HG03159 (cell line): ENCODE measurements around the gene WWOX.
"Not testable (repeated sequence)": the region's sequence is repeated elsewhere in the genome, so short reads cannot be mapped to it uniquely, and the experiment has no call there.

Experiments used
- ATAC-seq: cut with Tn5 transposase; IDR thresholded peaks from one replicate; pipeline ENCODE4 v1.9.1; 2021; ENCODE audit warnings: mild to moderate bottlenecking, moderate library complexity; ENCODE audit not compliant: unreplicated experiment

The WWOX gene

DNA sequence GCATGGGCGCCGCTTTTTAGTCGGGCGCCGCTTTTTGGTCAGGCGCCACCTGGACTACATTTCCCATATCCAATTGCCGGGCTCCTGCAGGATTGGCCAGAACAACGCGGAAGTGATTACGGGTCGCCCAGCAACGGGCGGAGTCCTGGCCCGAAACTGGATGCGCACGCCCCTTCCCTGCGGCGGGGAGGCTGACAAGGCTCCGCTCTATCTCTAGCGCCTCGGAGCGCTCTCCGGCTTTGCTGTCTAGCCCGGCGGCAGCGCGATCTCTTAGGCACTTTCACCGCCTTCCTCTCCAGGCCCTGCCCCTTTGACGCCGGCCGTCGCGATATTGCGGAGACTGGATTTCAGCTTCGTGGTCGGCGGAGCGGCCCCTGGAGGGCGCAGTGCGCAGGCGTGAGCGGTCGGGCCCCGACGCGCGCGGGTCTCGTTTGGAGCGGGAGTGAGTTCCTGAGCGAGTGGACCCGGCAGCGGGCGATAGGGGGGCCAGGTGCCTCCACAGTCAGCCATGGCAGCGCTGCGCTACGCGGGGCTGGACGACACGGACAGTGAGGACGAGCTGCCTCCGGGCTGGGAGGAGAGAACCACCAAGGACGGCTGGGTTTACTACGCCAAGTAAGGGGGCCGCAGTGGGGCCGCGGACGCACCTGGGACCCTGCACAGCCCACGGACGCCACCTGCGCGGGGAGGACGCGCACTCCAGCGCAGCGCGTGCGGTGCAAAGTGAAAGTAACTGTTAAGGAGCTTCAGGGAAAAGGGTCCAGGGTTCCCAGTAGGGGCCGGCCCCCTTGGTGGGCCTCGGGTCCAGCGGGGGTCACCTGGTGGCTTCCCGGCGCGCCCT, at the start of gene WWOX:
Gene WWOX, plus strand, starts transcription at position 384 of the 841 bp plus-strand sequence.
- ATAC-seq = peak; percentile 96

DNA sequence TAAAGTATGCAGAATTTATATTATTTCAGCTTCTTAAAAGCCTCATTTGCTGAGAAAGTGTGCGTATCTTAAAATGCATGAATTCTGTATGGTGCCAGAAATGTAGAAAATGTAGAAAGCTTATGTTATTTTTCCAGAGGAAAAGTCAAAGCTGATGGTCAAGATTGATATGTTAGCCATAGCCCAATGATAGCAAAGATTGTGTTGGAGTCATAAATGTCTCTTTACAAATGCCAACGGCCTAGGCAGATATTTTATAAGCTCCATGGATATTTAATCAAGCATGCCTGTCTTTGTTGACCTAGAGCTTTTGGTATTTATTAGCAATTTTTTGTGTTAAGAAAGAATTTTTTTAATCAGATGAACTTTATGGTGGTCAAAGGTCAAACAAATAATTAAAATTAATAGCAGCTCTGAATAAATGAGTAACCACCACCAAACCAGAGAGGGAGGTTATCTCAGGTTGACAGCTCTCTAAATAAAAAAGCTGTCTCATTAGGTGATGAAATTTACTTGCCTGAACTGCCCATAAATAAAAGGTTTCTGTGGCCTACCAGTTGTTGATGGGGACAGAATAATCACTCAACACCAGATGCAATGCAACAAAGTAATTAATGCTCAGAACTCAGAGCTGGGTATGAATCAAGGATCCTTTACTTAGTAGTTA, 48.6 kb upstream of the WWOX start:
- ATAC-seq = no peak

DNA sequence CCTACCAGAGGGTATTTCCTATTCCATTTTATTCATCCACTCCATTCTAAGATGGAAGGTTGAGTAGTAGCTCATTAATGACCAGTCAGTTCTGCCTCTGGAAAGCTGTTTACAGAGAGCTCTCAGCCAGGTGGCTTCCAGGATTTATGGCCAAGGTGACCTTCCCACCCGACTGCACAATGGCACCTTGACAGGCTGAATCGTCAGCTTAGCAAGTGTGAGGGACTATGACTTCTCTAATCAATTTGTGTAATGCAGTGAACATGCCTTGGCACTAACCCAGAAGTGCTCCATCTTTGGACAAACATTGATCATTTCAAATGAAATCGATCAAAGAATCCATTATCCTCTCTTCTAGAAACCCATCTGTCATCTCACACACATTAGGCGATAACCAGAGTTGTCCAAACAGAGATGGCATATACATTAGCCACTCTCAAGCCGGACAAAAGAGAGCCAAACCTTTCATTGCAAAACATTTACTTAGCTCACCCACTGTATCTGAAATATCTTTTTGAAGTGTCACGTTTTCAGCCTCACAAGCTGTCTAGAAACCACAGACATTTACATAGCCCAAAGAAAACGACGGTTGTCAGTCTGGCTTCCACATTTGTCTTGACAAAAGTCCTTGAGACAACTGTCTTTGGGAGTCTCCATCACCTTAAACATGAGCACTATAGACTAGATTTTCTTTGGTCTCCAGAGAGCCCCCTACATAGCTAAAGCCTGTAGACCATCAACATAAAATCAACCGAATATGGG, 41.5 kb upstream of the WWOX start:
- ATAC-seq = no peak

DNA sequence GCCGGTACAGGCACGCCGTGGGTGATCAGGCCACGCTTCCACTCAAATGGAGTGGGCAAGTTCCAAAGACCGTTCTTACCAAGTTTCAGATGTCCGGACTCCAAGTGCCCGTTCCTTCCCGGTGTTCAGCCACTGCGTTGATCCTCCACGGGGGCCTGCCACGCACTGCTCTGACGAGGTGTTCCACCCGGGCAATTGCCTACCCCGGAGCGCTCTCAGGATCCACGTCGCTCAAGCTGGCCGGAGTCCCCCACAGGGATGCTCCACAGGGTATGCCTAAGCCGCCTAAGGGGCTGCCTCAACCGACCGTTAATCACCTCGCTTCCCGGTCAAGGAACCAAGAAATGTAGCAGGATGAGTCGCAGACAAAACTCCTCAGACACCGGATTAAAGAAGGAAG, 39.6 kb upstream of the WWOX start:
- ATAC-seq = not testable (repeated sequence)

DNA sequence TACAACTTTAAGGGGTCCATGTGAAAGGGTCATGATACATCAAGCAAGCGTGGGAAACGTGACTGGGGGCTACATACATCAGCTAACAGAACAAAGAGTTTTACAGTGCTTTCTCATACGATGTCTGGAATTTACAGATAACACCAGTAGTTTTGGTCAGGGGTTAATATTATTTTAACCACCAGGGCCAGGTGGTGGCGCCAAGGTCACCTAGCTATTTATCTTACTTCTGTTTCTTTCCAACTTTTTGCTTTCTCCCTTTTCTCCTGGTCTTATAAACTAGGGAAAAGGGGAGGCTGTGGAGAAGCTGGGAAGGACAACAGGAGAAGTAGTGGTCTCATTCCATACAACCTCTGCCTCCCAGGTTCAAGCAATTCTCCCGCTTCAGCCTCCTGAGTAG, 39.2 kb upstream of the WWOX start:
- ATAC-seq = no peak

DNA sequence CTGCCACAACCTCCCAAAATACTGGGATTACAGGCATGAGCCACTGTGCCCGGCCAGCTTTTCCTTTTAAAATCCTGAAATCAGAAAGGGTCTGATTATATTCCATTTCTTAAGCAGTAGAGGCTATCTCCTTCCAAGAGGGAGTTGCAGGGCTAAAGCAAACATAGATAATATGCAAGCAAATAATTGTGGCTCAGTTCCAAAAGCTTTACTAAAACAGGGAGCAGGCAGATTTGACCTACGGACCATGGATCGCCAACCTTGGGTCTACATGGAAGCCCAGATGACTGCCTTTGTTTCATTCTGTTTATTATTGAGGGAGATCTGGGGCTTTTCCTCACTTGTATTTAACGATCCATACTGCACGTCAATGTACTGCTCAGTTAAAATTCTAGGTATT, 38.6 kb upstream of the WWOX start:
- ATAC-seq = no peak

DNA sequence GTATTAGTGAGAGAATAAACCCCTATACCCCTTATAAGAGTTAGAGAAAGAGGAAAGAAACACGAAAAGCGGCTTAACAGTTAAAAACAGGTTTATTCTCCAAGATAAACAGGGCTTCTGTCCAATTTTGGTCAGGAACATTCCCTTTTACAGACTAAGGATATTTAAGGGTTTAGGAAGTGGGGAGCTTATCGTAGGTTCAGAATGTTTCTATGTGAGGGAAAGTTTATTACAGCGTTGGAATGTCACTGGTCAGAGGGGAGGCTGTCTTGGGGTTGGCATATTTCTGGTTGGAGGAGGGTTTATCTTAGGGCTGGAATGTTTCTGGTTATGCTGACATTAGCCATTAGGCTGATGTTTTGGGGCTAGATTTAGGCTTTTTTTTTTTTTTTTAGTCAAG, 34.1 kb upstream of the WWOX start:
- ATAC-seq = no peak

DNA sequence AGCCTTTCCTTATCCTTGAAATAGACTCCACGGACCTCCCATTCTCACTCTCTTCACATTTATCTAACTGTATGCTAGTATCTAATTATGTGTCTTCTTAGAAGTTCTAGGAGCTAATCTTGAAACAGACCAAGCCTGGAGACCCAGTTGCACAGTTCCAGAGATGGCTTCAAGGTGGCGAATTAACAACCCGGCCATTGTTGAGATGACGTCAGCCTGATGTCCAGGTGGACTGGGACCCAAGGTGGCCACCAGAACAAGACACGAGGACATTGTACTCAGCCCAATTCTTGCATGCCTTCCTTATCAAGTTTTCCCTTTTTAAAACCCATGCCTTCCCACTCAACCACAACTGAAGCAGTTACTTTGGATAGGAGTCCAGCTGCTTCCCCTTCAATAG, 29.5 kb upstream of the WWOX start:
- ATAC-seq = no peak

DNA sequence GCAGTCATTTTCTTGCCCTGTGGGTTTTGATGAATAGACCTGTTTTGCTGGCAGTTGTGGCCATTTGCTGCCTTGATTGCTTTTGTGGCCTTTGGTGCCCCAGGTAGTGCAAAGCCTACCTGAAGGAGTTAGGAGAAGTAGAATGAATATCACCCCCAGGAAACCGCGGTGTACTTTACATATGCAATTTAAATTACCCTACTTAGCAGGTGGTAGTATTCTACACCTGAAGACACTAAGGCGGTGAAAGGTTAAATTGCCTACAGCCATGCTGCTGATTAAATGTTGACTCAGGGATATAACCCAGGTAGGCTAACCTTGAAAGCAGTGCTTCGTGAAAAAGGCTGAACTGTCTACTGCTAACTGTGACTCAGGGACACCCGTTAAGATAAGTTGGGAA, 27.2 kb upstream of the WWOX start:
- no peak for ATAC-seq

DNA sequence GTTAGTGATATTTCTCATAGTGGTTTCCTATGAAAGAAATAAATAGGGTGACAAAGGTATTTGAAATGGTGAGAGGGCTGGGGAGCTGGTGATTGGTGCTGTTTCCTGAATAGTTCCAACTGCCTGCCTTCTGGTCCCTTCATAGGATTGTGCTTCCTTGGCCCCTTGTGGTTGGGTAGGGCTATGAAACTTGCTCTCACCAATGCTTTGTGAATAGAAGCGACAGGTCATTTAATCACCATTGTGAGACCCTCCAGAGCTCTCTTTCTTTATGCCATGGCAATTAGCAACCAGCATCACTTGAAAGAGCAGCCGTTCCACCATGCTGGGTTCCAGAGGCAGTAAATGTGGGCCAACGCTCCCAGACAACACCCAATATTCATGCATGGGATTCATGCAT, 23.7 kb upstream of the WWOX start:
- no peak for ATAC-seq

DNA sequence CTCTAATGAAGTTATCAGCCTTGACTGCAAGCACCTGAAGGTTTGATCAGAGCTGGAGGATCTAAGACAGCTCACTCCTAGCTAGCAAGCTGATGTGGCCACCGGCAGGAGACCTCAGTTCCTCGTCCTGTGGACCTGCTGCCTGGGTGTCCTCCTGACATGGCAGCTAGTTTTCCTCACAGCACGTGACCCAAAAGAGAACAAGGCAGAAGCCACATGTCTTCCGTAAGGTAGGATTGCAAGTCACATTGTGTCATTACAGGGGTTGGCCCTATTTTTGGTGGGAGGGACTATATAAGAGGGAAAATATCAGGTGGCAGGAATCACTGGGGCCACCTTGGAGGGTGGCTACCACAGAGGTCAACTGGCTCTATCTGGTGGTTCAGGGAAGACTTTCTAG, 18.1 kb upstream of the WWOX start:
- no peak for ATAC-seq

DNA sequence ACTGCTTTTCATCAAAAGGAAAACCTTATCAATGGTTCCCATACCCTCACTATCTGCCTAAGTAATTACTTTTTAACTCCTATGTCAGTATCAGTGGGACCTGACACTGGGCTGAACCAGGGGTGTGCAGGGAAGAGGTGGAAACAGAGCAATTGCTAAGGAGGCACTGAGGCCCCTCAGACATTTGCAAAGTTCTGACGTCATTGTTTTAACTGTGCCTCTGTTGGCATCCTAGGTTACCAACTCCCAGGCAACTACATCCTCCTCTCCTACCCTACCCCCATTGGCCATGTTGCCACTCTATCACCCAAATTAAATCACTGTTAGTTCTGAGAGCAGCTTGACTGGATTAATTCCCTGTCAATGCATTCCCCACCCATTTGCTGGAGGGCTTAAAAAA, 8.0 kb upstream of the WWOX start:
- no peak for ATAC-seq

DNA sequence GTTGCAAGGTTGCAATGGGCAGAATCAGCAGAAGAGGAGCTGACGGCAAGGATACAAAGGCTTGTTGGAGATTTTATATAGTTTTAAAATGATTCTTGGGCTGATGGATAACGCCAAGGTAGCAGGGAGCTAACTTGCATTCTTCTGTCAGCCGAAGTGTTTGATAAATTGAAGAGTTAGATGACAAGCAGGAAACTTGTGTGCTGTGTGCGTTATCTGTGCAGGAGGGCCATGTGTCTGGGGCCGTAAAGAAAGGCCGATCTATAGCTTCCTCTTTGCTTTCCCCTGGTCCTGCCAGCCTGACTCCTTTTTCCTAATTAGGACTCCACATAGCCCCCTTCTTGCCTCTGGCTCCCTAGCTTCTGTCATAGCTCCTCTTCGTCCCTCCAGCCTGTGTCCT, 6.7 kb upstream of the WWOX start:
- ATAC-seq = no peak

DNA sequence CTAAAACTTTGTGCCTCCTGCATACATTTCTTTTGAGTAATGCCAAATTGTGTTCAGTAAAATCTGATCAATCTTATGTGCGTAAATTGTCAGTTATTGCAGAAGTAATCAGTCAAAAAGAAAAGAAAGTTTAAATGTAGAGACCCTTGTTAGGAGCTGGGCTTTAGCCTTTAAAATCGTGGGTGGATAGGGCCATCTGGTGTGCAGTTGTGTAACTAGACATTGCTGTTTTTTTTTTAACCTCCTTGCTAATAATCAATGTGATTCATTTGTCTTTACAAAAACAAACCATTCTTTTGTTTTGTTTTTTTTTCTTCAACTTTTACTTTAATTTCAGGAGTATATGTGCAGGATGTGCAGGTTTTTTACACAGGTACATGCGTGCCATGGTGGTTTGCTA, 5.3 kb upstream of the WWOX start:
- ATAC-seq = no peak

DNA sequence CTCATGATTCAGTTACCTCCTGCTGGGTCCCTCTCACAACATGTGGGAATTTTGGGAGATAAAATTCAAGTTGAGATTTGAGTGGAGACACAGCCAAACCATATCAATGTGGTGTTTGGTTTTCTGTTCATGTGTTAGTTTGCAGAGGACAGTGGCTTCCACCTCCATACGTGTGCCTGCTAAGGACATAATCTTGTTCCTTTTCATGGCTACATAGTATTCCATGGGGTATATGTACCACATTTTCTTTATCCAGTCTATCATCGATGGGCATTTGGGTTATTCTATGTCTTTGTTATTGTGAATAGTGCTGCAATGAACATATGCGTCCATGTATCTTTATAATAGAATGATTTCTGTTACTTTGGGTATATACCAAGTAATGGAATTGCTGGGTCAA, 4.5 kb upstream of the WWOX start:
- no peak for ATAC-seq

DNA sequence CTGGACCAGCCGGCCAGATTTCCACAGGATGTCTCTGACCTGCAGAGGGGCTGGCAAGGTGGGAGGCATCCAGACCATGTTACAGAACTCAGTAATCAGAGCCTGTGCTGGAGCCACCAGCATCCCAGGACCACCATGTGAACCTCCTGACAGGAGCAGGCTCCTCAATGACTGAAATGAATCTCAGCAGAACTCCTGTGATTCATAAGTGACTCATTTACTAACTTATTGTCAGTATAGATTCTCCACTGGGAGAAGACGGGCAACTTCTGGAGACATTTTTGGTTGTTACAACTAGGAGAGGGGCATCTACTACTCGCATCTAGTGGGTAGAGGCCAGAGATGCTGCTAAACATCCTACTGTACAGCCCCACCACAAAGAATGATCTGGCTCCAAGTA, 3.1 kb upstream of the WWOX start:
- ATAC-seq = no peak

DNA sequence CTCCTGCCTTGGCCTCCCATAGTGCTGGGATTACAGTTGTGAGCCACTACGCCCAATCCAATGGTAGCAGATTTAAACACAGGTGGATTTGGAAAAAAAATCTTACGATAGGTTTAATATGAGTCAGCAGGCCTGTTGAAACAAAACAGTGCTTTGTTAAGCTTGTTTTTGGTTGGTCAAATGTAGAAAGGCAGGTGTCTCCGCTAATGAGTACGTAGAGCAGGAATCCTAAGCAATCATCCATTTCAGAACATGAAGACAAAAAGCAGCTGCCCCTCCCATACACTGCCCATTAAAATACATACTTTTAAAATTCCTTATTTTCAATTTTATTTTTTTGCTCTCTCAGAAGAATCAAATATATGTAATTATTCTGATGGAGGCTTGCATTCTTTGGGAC, 1.9 kb upstream of the WWOX start:
- ATAC-seq = no peak

DNA sequence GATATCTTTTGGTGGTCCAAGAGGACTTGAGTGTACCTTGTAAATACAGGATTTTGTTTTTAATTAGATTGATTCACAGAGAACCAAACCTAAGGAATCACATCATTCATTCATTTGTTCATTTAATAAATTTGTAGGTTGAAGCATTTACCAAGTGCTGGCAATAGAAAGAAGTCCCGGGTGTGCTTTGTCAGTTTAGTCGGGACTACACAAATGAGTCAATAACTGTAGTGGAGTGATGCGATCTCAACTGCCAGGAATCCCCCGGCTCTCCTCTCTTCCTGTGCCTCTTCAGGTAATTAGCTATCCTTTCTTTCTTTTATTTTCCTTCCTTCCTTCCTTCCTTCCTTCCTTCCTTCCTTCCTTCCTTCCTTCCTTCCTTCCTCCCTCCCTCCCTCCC, 1.4 kb upstream of the WWOX start:
- ATAC-seq = no peak

DNA sequence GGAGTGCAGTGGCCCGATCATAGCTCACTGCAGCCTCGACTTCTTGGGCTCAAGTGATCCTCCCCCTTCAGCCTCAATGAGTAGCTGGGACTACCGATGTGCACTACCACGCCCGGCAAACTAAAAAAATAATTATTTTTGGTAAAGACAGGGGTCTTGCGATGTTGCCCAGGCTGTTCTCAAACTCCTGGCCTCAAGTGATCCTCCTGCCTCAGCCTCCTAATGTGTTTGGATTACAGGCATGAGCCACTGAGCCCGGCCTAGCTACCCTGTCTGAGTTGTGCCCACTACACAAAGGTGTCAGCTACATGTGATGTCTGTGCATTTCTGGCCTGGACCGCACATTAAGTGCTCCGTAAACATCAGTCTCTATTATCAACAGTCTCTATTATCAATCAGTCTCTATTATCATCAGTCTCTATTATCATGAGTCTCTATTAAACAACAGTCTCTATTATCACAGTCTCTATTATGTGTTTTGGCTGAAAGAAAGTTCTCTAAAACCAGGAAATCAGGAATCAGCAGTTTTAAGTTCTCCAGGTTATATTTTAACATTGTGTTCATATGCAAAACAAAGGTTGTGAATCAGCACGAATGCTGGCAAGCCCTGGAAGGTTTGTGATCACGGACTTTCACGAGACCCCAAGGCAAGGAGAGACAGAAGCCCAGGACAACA, 721 bp upstream of the WWOX start:
- no peak for ATAC-seq

DNA sequence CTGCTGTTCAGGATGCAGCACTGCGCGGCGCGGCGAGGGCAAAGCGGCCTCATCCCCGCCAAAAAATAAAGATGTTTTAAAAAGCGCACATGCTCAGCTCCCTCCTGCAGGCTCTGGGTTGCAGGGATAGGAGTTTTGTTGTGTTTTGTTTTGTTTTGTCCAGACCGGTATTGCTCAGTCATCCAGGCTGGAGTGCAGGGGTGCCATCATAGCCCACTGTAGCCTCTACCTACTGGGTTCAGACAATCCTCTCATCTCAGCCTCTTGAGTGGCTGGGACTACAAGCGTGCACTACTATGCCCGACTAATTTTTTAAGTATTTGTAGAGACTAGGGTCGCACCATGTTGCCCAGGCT, 636 bp downstream of the WWOX start:
- ATAC-seq = peak; percentile 35

DNA sequence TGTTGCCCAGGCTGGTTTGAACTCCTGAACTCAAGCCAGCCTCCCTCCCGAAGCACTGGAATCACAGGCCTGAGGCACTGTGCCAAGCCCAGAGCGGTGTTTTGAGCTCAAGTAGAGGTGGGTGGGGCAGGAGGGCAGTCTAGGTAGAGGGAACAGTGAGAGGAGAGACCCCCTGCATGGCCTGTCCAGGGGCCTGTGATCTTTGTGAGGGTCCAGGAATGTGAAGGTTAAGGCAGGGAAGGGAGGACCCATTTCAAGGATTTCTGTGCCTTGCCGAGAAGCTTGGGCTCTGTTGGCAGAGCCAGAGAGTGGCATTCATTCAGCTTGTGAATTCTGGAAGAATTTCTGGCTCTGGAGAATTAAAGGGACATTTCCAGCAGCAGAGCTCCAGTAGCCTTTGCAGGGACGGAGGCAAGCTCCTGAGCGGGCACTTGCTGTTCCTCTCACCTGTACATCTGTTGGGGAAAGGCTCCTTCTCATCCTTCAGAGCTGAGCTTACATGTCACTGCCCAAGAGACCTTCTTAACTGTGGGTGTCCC, 2.7 kb downstream of the WWOX start:
- ATAC-seq = no peak
